Neuron (in vitro differentiated cells): ENCODE data around the gene EXOC3.
A peak's percentile ranks its signal among the peaks of the same experiment; 100 is the strongest.
"Not testable (repeated sequence)": the region's sequence is repeated elsewhere in the genome, so short reads cannot be mapped to it uniquely, and the experiment has no call there.

ENCODE experiments used
- H2AFZ ChIP-seq: one replicate; pipeline ENCODE4 v1.6.1; 2013; ENCODE audit warnings: low read depth, mild to moderate bottlenecking, inconsistent platforms, low read length, moderate library complexity
- H3K27me3 ChIP-seq: one replicate; pipeline ENCODE4 v1.6.1; 2013; ENCODE audit warnings: low read length; ENCODE audit not compliant: insufficient read depth
- H3K36me3 ChIP-seq: one replicate; pipeline ENCODE4 v1.6.1; 2013; ENCODE audit warnings: low read length; ENCODE audit not compliant: insufficient read depth
- H3K4me1 ChIP-seq: one replicate; pipeline ENCODE4 v1.6.1; 2013; ENCODE audit warnings: low read length; ENCODE audit not compliant: insufficient read depth
- H3K4me3 ChIP-seq: 2 replicates; pipeline ENCODE4 v1.5.1; 2013; ENCODE audit warnings: mild to moderate bottlenecking, low read length, moderate library complexity
- H3K9me3 ChIP-seq: one replicate; pipeline ENCODE4 v1.6.1; 2013; ENCODE audit warnings: low read length

Gene EXOC3

GRCh38 chr5:474232-474839, 31.4 kb downstream of the EXOC3 start:
- not testable (repeated sequence) for H3K9me3 ChIP-seq, H2AFZ ChIP-seq, H3K27me3 ChIP-seq
- H3K4me1 ChIP-seq, result peaks cover 21% of the 10 kb centered on the region
- peaks cover 15% of the 10 kb centered on the region for H3K36me3 ChIP-seq
- peak overlapping the region; percentile 52 for H3K4me3 ChIP-seq

GRCh38 chr5:474840-475661, 32.1 kb downstream of the EXOC3 start:
- peaks cover 12% of the 10 kb centered on the region for H3K36me3 ChIP-seq
- peaks cover 21% of the 10 kb centered on the region for H3K4me1 ChIP-seq
- no peak overlapping the region for H2AFZ ChIP-seq
- no peaks in the 10 kb centered on the region for H3K9me3 ChIP-seq
- H3K27me3 ChIP-seq, result no peaks in the 10 kb centered on the region
- peak overlapping the region; percentile 52 for H3K4me3 ChIP-seq

- H3K9me3 ChIP-seq, result no peaks in the 10 kb centered on the region
- no peak overlapping the region for H2AFZ ChIP-seq
- H3K36me3 ChIP-seq, result peaks cover 9% of the 10 kb centered on the region
- H3K4me3 ChIP-seq, result no peak overlapping the region
- no peaks in the 10 kb centered on the region for H3K27me3 ChIP-seq
- H3K4me1 ChIP-seq, result peaks cover 21% of the 10 kb centered on the region
Measured at GRCh38 chr5:475704-476101, 32.7 kb downstream of the EXOC3 start.

GRCh38 chr5:476102-476813, 33.3 kb downstream of the EXOC3 start:
- Histone ChIP-seq H3K9me3 (no peaks in the 10 kb centered on the region), H3K27me3 (no peaks in the 10 kb centered on the region), H3K4me1 (peaks cover 19% of the 10 kb centered on the region), H3K36me3 (peaks cover 3% of the 10 kb centered on the region), H2AFZ (no peak overlapping the region), H3K4me3 (no peak overlapping the region)

GRCh38 chr5:476814-477175, 33.8 kb downstream of the EXOC3 start:
- H3K27me3 ChIP-seq, result no peaks in the 10 kb centered on the region
- H3K9me3 ChIP-seq, result no peaks in the 10 kb centered on the region

GRCh38 chr5:477247-477646, 34.3 kb downstream of the EXOC3 start:
- Histone ChIP-seq H3K9me3 (no peaks in the 10 kb centered on the region), H2AFZ (no peak overlapping the region), H3K36me3 (no peaks in the 10 kb centered on the region), H3K27me3 (no peaks in the 10 kb centered on the region), H3K4me3 (no peak overlapping the region), H3K4me1 (peaks cover 9% of the 10 kb centered on the region)

More at GRCh38 chr5:476814-477175, 33.8 kb downstream of the EXOC3 start:
- Histone ChIP-seq H2AFZ (no peak overlapping the region), H3K4me3 (no peak overlapping the region), H3K4me1 (peaks cover 13% of the 10 kb centered on the region), H3K36me3 (no peaks in the 10 kb centered on the region)

- peaks cover 8% of the 10 kb centered on the region for H3K4me1 ChIP-seq
- no peak overlapping the region for H3K4me3 ChIP-seq
- no peaks in the 10 kb centered on the region for H3K36me3 ChIP-seq
- no peaks in the 10 kb centered on the region for H3K27me3 ChIP-seq
- no peak overlapping the region for H2AFZ ChIP-seq
- H3K9me3 ChIP-seq, result no peaks in the 10 kb centered on the region
Measured at GRCh38 chr5:477871-478270, 34.9 kb downstream of the EXOC3 start.

GRCh38 chr5:478369-478981, 35.5 kb downstream of the EXOC3 start:
- Histone ChIP-seq H3K9me3 (peaks cover 3% of the 10 kb centered on the region), H2AFZ (no peak overlapping the region), H3K4me3 (no peak overlapping the region), H3K4me1 (peaks cover 8% of the 10 kb centered on the region), H3K27me3 (no peaks in the 10 kb centered on the region), H3K36me3 (no peaks in the 10 kb centered on the region)

- H3K36me3 ChIP-seq, result no peaks in the 10 kb centered on the region
- no peak overlapping the region for H3K4me3 ChIP-seq
- no peaks in the 10 kb centered on the region for H3K27me3 ChIP-seq
- H3K4me1 ChIP-seq, result peaks cover 8% of the 10 kb centered on the region
- H3K9me3 ChIP-seq, result peaks cover 3% of the 10 kb centered on the region
- no peak overlapping the region for H2AFZ ChIP-seq
Measured at GRCh38 chr5:478982-479535, 36.1 kb downstream of the EXOC3 start.

- H2AFZ ChIP-seq, result no peak overlapping the region
- H3K4me3 ChIP-seq, result no peak overlapping the region
- peaks cover 7% of the 10 kb centered on the region for H3K4me1 ChIP-seq
- no peaks in the 10 kb centered on the region for H3K27me3 ChIP-seq
- H3K36me3 ChIP-seq, result no peaks in the 10 kb centered on the region
- H3K9me3 ChIP-seq, result peaks cover 3% of the 10 kb centered on the region
Measured at GRCh38 chr5:479566-480319, 36.8 kb downstream of the EXOC3 start.

- H3K27me3 ChIP-seq, result no peaks in the 10 kb centered on the region
- no peaks in the 10 kb centered on the region for H3K4me1 ChIP-seq
- no peak overlapping the region for H2AFZ ChIP-seq
- H3K9me3 ChIP-seq, result peaks cover 5% of the 10 kb centered on the region
- H3K4me3 ChIP-seq, result no peak overlapping the region
- H3K36me3 ChIP-seq, result no peaks in the 10 kb centered on the region
Measured at GRCh38 chr5:481347-481746, 38.4 kb downstream of the EXOC3 start.

GRCh38 chr5:482021-482420, 39.0 kb downstream of the EXOC3 start:
- Histone ChIP-seq H3K27me3 (no peaks in the 10 kb centered on the region), H3K4me3 (no peak overlapping the region), H3K9me3 (peaks cover 6% of the 10 kb centered on the region), H3K36me3 (no peaks in the 10 kb centered on the region), H2AFZ (no peak overlapping the region), H3K4me1 (no peaks in the 10 kb centered on the region)
